Heart left ventricle (tissue), 16 donors: ENCODE results near the gene KRTAP4-3. TPM values are rescaled to one million over a fixed set of nuclear protein-coding genes. Genes with fewer than 3 reads are reported as not detected.
"Not testable (repeated sequence)": the region's sequence is repeated elsewhere in the genome, so short reads cannot be mapped to it uniquely, and the experiment has no call there.

Experiments used
- ATAC-seq, 4 donors: fragments of 200-7000 bp; cut with Tn5 transposase; one replicate each; pipeline ENCODE4 v1.9.1; 2020 to 2022; ENCODE audit warnings: moderate library complexity in 4 of 4, mild to moderate bottlenecking in 3 of 4, moderate number of reproducible peaks in 1 of 4
- DNase-seq, 5 donors: peaks; one replicate each; pipeline ENCODE4 v3.0.0-alpha.2; 2020
- H3K27ac ChIP-seq, 12 donors: fragments of 200-600 bp; sonication (generic) in 4 of 12; one replicate each; pipeline versions ENCODE4 v1.5.0 to v1.8.0; 2016 to 2022; ENCODE audit warnings: mild to moderate bottlenecking in 2 of 12
- H3K27me3 ChIP-seq, 9 donors: fragments of 200-600 bp; sonication (generic) in 2 of 9; one replicate each; pipeline versions ENCODE4 v1.5.1 to v1.8.0; 2016 to 2022; ENCODE audit warnings: mild to moderate bottlenecking in 3 of 9
- H3K36me3 ChIP-seq, 9 donors: fragments of 200-600 bp; sonication (generic) in 2 of 9; one replicate each; pipeline versions ENCODE4 v1.5.0 to v1.8.0; 2018 to 2022; ENCODE audit warnings: mild to moderate bottlenecking in 2 of 9
- H3K4me1 ChIP-seq, 12 donors: fragments of 200-600 bp; sonication (generic) in 4 of 12; one replicate each; pipeline versions ENCODE4 v1.5.0 to v1.8.0; 2016 to 2022; ENCODE audit warnings: mild to moderate bottlenecking in 3 of 12
- H3K4me3 ChIP-seq, 12 donors: fragments of 200-600 bp; sonication (generic) in 4 of 12; one replicate each; pipeline versions ENCODE4 v1.5.0 to v1.8.0; 2017 to 2022; ENCODE audit warnings: mild to moderate bottlenecking in 9 of 12, moderate library complexity in 4 of 12
- H3K9me3 ChIP-seq, 12 donors: fragments of 200-600 bp; sonication (generic) in 4 of 12; one replicate each; pipeline versions ENCODE4 v1.5.0 to v1.8.0; 2016 to 2022; ENCODE audit warnings: mild to moderate bottlenecking in 1 of 12
- CTCF ChIP-seq, 12 donors: fragments of 200-600 bp; sonication (generic) in 4 of 12; IDR thresholded peaks; one replicate each; pipeline versions ENCODE4 v1.5.0 to v1.8.0; 2018 to 2022; ENCODE audit warnings: antibody characterized with exemption in 12 of 12, mild to moderate bottlenecking in 5 of 12
- POLR2A ChIP-seq, 2 donors: fragments of 450-650 bp; IDR thresholded peaks; one replicate each; pipeline ENCODE4 v1.6.1; 2017; ENCODE audit warnings: antibody characterized with exemption in 2 of 2, mild to moderate bottlenecking in 2 of 2, moderate library complexity in 2 of 2
- WGBS, 4 donors: extraction: QIAGEN DNeasy Blood & Tissue Kit in 2 of 4; methylation state at CpG; one replicate each; pipeline versions ENCODE4 v1.1.5 to v1.1.7; 2013 to 2018; 5-methylcytosine and 5-hydroxymethylcytosine counted together
- intact Hi-C, 10 donors: fragments of 100-400 bp; cut with DNase I; formaldehyde crosslinking; loops; one replicate each; pipeline versions ENCODE4 v1.11.1 to v1.14.2; 2022
- polyA plus RNA-seq, 2 donors: library from polyadenylated mRNA; stranded (reverse); fragments of 200-250 nt; gene quantifications; one replicate each; pipeline ENCODE4 v1.2.3, GENCODE V29; 2013
- total RNA-seq, 9 donors: library from RNA; depleted of rRNA in 2 of 9; stranded (reverse); fragments of >200 nt in 2 of 9; fragmentation: NEBNext Ultra II Directional in 3 of 9; extraction: Animal tissue kit (Norgen Biotek cat#: 25700) in 3 of 9; gene quantifications; one replicate each; pipeline versions ENCODE4 v1.1.0 to v1.2.4, GENCODE V29; 2016 to 2023
- donor health status: ischemic (EF 13 %, LVEDD 7.1; RV severe dilation, severe dysfunction).
- donor health status: healthy with polysubstance abuse.
- donor health status: DM: no; HTN: yes; CAD: no.
- donor health status: DM: no; HTN: no; CAD: no.
- donor health status: ischemic (EF 25% LVEDD 6.9; RV normal size, moderate dysfunction).
- donor health status: ischemic (EF 25% LVEDD 5.7; RV mildly dilated, moderate dysfunction).
- donor health status: healthy.
- donor health status: DM: yes; HTN: yes; CAD: no.
- donor health status: ischemic (EF 35%, LVEDD 5.7; RV mildly dilated, moderate dysfunction).
- donor health status: nonischemic (EF 11% LVEDD 7.7; RV severe dilation, severe dysfunction).
- donor health status: DM: yes; HTN: yes; CAD: no.
- donor health status: PGD.
- donor health status: ischemic (EF 29% LVEDD 5.4; RV normal size, mild dysfunction).
- donor health status: nonischemic (EF 23%, LVEDD 6.1; RV moderate dilation, normal function).

KRTAP4-3 gene
- total and polyA plus RNA-seq, 11 donors: not detected

- Histone ChIP-seq H3K27ac (no peak overlapping the region), H3K36me3 (no peaks in the 10 kb centered on the region), H3K4me3 (no peak overlapping the region), H3K4me1 (no peaks in the 10 kb centered on the region), H3K27me3 (peaks cover 0 to 32% (median 0%) of the 10 kb centered on the region in 9 donors), H3K9me3 (peaks cover 0 to 4% (median 0%) of the 10 kb centered on the region in 12 donors)
- ATAC-seq: no peak
- WGBS, 4 donors: 58 to 72% (median 66%) methylated on average over 2 of the region's 2 CpGs
- intact Hi-C loops: no loop called here
- TF ChIP-seq CTCF (IDR thresholded peaks at IDR 0.05): no peak
- no peak for TF ChIP-seq POLR2A (IDR thresholded peaks at IDR 0.05)
- DNase-seq: no peak
Measured at GRCh38 chr17:41151525-41151924, 16.5 kb downstream of the KRTAP4-3 start.

- Histone ChIP-seq H3K9me3 (peaks cover 0 to 4% (median 0%) of the 10 kb centered on the region in 12 donors), H3K4me1 (no peaks in the 10 kb centered on the region), H3K27me3 (peaks cover 0 to 32% (median 0%) of the 10 kb centered on the region in 9 donors), H3K36me3 (no peaks in the 10 kb centered on the region), H3K4me3 (no peak overlapping the region), H3K27ac (no peak overlapping the region)
- no peak for TF ChIP-seq POLR2A (IDR thresholded peaks at IDR 0.05)
- no peak for TF ChIP-seq CTCF (IDR thresholded peaks at IDR 0.05)
- ATAC-seq (no peak), DNase-seq (no peak)
- intact Hi-C loops: no loop called here
- 77 to 85% (median 82%) methylated on average over 4 of the region's 4 CpGs for WGBS, 4 donors
Measured at GRCh38 chr17:41150026-41150425, 18.0 kb downstream of the KRTAP4-3 start.

GRCh38 chr17:41149652-41149985, 18.4 kb downstream of the KRTAP4-3 start, which contains the start of gene KRTAP4-5:
Gene KRTAP4-5 (minus strand): TSS chr17:41149825. CDS start chr17:41149767, 58 bp downstream.
- Histone ChIP-seq H3K36me3 (no peaks in the 10 kb centered on the region), H3K9me3 (peaks cover 0 to 3% (median 0%) of the 10 kb centered on the region in 12 donors), H3K4me1 (no peaks in the 10 kb centered on the region), H3K4me3 (no peak within 1 kb of the TSS), H3K27me3 (peaks cover 0 to 28% (median 0%) of the 10 kb centered on the region in 9 donors), H3K27ac (no peak within 1 kb of the TSS)
- ATAC-seq: no peak
- no peak for TF ChIP-seq CTCF (IDR thresholded peaks at IDR 0.05)
- TF ChIP-seq POLR2A (IDR thresholded peaks at IDR 0.05): no peak
- DNase-seq: no peak
- intact Hi-C loops: no loop called here
- 0 to 59% (median 45%) methylated on average over 1 to 2 of the region's 2 CpGs for WGBS, 4 donors

GRCh38 chr17:41148971-41149651, 18.9 kb downstream of the KRTAP4-3 start:
- H3K9me3 ChIP-seq, H3K36me3 ChIP-seq, H3K4me3 ChIP-seq, H3K27ac ChIP-seq, intact Hi-C loops, ATAC-seq, H3K4me1 ChIP-seq, DNase-seq: not testable (repeated sequence)
- 69 to 71% (median 70%) methylated on average over 10 of the region's 10 CpGs for WGBS, 4 donors
- H3K27me3 ChIP-seq: peaks cover 0 to 28% (median 0%) of the 10 kb centered on the region in 9 donors
